ENCODE measurements around the gene RPH3AL.

GRCh38 chr17:353213-353837 is 718 bp upstream of the RPH3AL start:
- TF ChIP-seq CTCF (IDR thresholded peaks at IDR 0.05) (no peak), POLR2A (IDR thresholded peaks at IDR 0.05) (no peak), EP300 (IDR thresholded peaks at IDR 0.05) (no peak)

Data from tibial nerve (tissue), 4 donors.